Tibial nerve (tissue), 4 donors: ENCODE results near the gene CDC42BPB. TPM values are rescaled to one million over a fixed set of nuclear protein-coding genes. Genes with fewer than 3 reads are reported as not detected.

Source experiments
- DNase-seq, 2 donors: peaks; one replicate each; pipeline ENCODE4 v3.0.0-alpha.2; 2019; ENCODE audit warnings: low spot score in 2 of 2
- H3K27ac ChIP-seq, 4 donors: fragments of 200-600 bp; sonication (generic) in 3 of 4; one replicate each; pipeline ENCODE4 v1.5.1; 2017 to 2019; ENCODE audit warnings: mild to moderate bottlenecking in 1 of 4
- H3K27me3 ChIP-seq, 2 donors: fragments of 200-600 bp; sonication (generic) in 1 of 2; one replicate each; pipeline versions ENCODE4 v1.5.1 to v1.6.0; 2017 to 2019
- H3K36me3 ChIP-seq, 3 donors: fragments of 200-600 bp; sonication (generic); one replicate each; pipeline ENCODE4 v1.5.1; 2018 to 2019
- H3K4me1 ChIP-seq, 4 donors: fragments of 200-600 bp; sonication (generic) in 3 of 4; one replicate each; pipeline ENCODE4 v1.5.1; 2017 to 2019
- H3K4me3 ChIP-seq, 4 donors: fragments of 200-600 bp; sonication (generic) in 3 of 4; one replicate each; pipeline ENCODE4 v1.5.1; 2017 to 2019; ENCODE audit warnings: mild to moderate bottlenecking in 1 of 4, moderate library complexity in 1 of 4
- H3K9me3 ChIP-seq, 4 donors: fragments of 200-600 bp; sonication (generic) in 3 of 4; one replicate each; pipeline ENCODE4 v1.5.1; 2017 to 2019
- EP300 ChIP-seq, 2 donors: sonication (generic); formaldehyde crosslinking; IDR thresholded peaks; one replicate each; pipeline ENCODE4 v1.6.1; 2017; ENCODE audit warnings: antibody characterized with exemption in 2 of 2, mild to moderate bottlenecking in 1 of 2
- POLR2A ChIP-seq, 2 donors: fragments of 450-650 bp; IDR thresholded peaks; one replicate each; pipeline ENCODE4 v1.6.1; 2017; ENCODE audit warnings: antibody characterized with exemption in 2 of 2, mild to moderate bottlenecking in 2 of 2, moderate library complexity in 2 of 2
- WGBS, 2 donors: methylation state at CpG; one replicate each; pipeline ENCODE4 v1.1.5; 2018; 5-methylcytosine and 5-hydroxymethylcytosine counted together
- total RNA-seq, 4 donors: library from RNA; depleted of rRNA; stranded (reverse); fragments of >200 nt; gene quantifications; one replicate each; pipeline ENCODE4 v1.1.0, GENCODE V29; 2016
- TF ChIP-seq, protein P1 (sequence below), 5 experiments: fragments of 200-600 bp in 3 of 5; fragments of 450-650 bp in 2 of 5; sonication (generic) in 3 of 5; IDR thresholded peaks; one replicate each; pipeline ENCODE4 v1.5.1; 2016 to 2019; ENCODE audit warnings: antibody characterized with exemption in 5 of 5, mild to moderate bottlenecking in 3 of 5, moderate library complexity in 2 of 5

The CDC42BPB gene
- total RNA-seq, 4 donors from 2014 or later: 115 to 172 (median 134) TPM

- H3K36me3 ChIP-seq: peaks cover 0 to 98% (median 0%) of the 10 kb centered on the region in 3 donors
These were observed 72.8 kb downstream of the CDC42BPB start for GRCh38 chr14:102984336-102985102.

GRCh38 chr14:102983496-102983895 is 73.9 kb downstream of the CDC42BPB start:
- Histone ChIP-seq H3K4me1 (peaks cover 0 to 20% (median 0%) of the 10 kb centered on the region in 4 donors), H3K4me3 (no peak overlapping the region), H3K36me3 (peaks cover 0 to 98% (median 0%) of the 10 kb centered on the region in 3 donors), H3K9me3 (peaks cover 0 to 11% (median 2%) of the 10 kb centered on the region in 4 donors), H3K27ac (no peak overlapping the region), H3K27me3 (no peaks in the 10 kb centered on the region)
- no peak for TF ChIP-seq EP300 (IDR thresholded peaks at IDR 0.05)
- TF ChIP-seq, protein P1, sequence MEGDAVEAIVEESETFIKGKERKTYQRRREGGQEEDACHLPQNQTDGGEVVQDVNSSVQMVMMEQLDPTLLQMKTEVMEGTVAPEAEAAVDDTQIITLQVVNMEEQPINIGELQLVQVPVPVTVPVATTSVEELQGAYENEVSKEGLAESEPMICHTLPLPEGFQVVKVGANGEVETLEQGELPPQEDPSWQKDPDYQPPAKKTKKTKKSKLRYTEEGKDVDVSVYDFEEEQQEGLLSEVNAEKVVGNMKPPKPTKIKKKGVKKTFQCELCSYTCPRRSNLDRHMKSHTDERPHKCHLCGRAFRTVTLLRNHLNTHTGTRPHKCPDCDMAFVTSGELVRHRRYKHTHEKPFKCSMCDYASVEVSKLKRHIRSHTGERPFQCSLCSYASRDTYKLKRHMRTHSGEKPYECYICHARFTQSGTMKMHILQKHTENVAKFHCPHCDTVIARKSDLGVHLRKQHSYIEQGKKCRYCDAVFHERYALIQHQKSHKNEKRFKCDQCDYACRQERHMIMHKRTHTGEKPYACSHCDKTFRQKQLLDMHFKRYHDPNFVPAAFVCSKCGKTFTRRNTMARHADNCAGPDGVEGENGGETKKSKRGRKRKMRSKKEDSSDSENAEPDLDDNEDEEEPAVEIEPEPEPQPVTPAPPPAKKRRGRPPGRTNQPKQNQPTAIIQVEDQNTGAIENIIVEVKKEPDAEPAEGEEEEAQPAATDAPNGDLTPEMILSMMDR (IDR thresholded peaks at IDR 0.05): no peak
- no peak for TF ChIP-seq POLR2A (IDR thresholded peaks at IDR 0.05)
- no peak for DNase-seq
- 95 to 96% methylated on average over 14 of the region's 14 CpGs for WGBS, 2 donors

More at GRCh38 chr14:102984336-102985102, 72.8 kb downstream of the CDC42BPB start:
- peaks cover 0 to 21% (median 2%) of the 10 kb centered on the region in 4 donors for H3K9me3 ChIP-seq
- DNase-seq: no peak
- TF ChIP-seq, protein P1 (IDR thresholded peaks at IDR 0.05): no peak
- TF ChIP-seq EP300 (IDR thresholded peaks at IDR 0.05) (no peak), POLR2A (IDR thresholded peaks at IDR 0.05) (no peak)
- WGBS, 2 donors: 88 to 92% methylated on average over 19 of the region's 19 CpGs
- H3K27ac ChIP-seq: no peak overlapping the region
- no peaks in the 10 kb centered on the region for H3K27me3 ChIP-seq
- H3K4me1 ChIP-seq: peaks cover 0 to 20% (median 0%) of the 10 kb centered on the region in 4 donors
- no peak overlapping the region for H3K4me3 ChIP-seq

DNA sequence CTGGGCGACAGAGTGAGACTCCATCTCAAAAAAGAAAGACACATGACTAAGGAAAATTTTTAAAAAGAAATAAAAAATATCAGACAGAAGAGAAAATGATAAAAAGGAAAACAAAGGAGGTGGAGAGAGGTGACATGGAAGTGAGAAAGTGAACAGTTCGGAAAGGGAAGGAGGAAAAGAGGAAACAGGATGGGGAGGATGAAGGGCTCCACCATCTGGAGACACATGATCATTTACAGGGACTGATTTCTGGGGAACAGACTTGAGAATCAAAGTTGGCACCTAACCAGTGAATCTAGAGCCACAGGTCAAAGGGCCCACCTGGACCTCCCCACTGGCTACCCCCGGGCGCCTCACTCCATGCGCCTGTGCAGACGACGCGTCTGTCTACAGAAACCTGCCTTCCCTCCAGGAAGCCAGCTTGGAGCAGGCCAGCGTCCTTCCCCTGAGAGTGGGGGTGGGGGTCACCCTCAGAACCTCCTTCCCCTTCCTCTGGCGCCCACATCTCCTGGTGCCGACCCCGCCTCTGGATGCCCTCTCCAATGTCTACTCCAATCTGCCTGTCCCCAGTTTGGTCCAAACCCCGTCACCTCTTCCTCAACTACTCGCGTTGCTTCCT is 74.4 kb downstream of the CDC42BPB start:
- peaks cover 0 to 98% (median 0%) of the 10 kb centered on the region in 3 donors for H3K36me3 ChIP-seq
- 89 to 91% methylated on average over 11 to 15 of the region's 15 CpGs for WGBS, 2 donors
- peaks cover 0 to 20% (median 0%) of the 10 kb centered on the region in 4 donors for H3K4me1 ChIP-seq
- TF ChIP-seq, protein P1 (IDR thresholded peaks at IDR 0.05): no peak
- TF ChIP-seq EP300 (IDR thresholded peaks at IDR 0.05): no peak
- TF ChIP-seq POLR2A (IDR thresholded peaks at IDR 0.05): no peak
- no peaks in the 10 kb centered on the region for H3K27me3 ChIP-seq
- no peak for DNase-seq
- no peak overlapping the region for H3K27ac ChIP-seq
- H3K4me3 ChIP-seq: no peak overlapping the region
- peaks cover 0 to 6% (median 2%) of the 10 kb centered on the region in 4 donors for H3K9me3 ChIP-seq

DNA sequence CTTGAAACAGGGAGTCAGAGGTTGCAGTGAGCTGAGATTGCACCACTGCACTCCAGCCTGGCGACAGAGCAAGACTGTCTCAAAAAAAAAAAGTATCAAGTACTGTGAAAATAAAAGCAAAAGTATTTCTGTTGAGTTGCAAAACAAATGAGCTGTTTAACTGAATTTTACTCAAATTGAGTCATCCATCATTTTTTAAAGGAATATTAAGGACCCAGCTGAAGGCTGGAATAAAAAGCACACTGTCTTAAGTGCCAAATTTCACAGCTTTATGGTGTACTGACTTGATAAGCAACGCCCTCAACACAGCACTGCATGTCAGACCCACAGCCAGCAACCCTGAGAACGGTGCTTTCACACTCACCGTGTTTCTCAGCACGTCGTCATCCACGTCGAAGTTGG is 76.9 kb downstream of the CDC42BPB start:
- peaks cover 0 to 100% (median 0%) of the 10 kb centered on the region in 3 donors for H3K36me3 ChIP-seq
- no peaks in the 10 kb centered on the region for H3K27me3 ChIP-seq
- H3K4me1 ChIP-seq: peaks cover 0 to 2% (median 0%) of the 10 kb centered on the region in 4 donors
- H3K27ac ChIP-seq: no peak overlapping the region
- no peak for DNase-seq
- TF ChIP-seq, protein P1 (IDR thresholded peaks at IDR 0.05): no peak
- TF ChIP-seq POLR2A (IDR thresholded peaks at IDR 0.05) (no peak), EP300 (IDR thresholded peaks at IDR 0.05) (no peak)
- WGBS, 2 donors: 68 to 70% methylated on average over 8 of the region's 8 CpGs
- no peak overlapping the region for H3K4me3 ChIP-seq
- H3K9me3 ChIP-seq: no peaks in the 10 kb centered on the region

DNA sequence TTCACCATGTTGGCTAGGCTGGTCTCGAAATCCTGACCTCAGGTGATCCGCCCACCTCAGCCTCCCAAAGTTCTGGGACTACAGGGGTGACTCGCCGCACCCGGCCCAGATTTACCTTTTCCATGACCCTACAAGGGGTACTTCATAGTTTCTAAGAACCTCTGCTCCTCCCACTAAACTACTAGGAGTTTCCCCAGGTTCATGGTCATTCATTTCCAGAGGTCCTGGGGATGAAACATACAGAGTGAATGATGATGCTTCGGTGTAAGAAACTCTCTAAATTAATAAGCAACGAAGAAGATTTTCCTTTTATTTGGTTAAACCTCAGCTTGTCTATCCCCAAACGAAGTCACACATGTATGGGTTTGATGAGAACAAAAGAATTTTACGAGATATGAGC is 77.9 kb downstream of the CDC42BPB start:
- Histone ChIP-seq H3K27me3 (no peaks in the 10 kb centered on the region), H3K27ac (no peak overlapping the region), H3K4me1 (no peaks in the 10 kb centered on the region), H3K4me3 (no peak overlapping the region), H3K36me3 (peaks cover 0 to 100% (median 0%) of the 10 kb centered on the region in 3 donors), H3K9me3 (no peaks in the 10 kb centered on the region)
- 95 to 96% methylated on average over 9 of the region's 9 CpGs for WGBS, 2 donors
- TF ChIP-seq EP300 (IDR thresholded peaks at IDR 0.05): no peak
- TF ChIP-seq, protein P1 (IDR thresholded peaks at IDR 0.05): no peak
- no peak for TF ChIP-seq POLR2A (IDR thresholded peaks at IDR 0.05)
- no peak for DNase-seq
